Astrocyte (in vitro differentiated cells and primary cell): ENCODE data around the gene MPV17L2. TPM values are rescaled to one million over a fixed set of nuclear protein-coding genes. Genes with fewer than 3 reads are reported as not detected.

Experiments used
- DNase-seq: peaks from one replicate; pipeline ENCODE4 v3.0.0-alpha.2; 2010; ENCODE audit warnings: low read depth
- FAIRE-seq: peaks from 2 replicates; lab custom pipeline; 2011; peaks lifted over from hg19 to GRCh38; lab: Jason Lieb, UNC
- H2AFZ ChIP-seq: 2 replicates; pipeline ENCODE4 v1.6.0; 2012; ENCODE audit warnings: low read depth, low read length, inconsistent platforms
- H3K27ac ChIP-seq: 2 replicates; pipeline ENCODE4 v1.5.1; 2011; ENCODE audit warnings: low read depth, low read length, inconsistent platforms
- H3K27me3 ChIP-seq: 2 replicates; pipeline ENCODE4 v1.6.0; 2011; ENCODE audit warnings: low read length, inconsistent platforms; ENCODE audit not compliant: insufficient read depth
- H3K36me3 ChIP-seq: 2 replicates; pipeline ENCODE4 v1.5.1; 2011; ENCODE audit warnings: low read length, inconsistent platforms; ENCODE audit not compliant: insufficient read depth
- H3K4me1 ChIP-seq: 2 replicates; pipeline ENCODE4 v1.5.1; 2011; ENCODE audit warnings: low read length, inconsistent platforms; ENCODE audit not compliant: insufficient read depth
- H3K4me2 ChIP-seq: 2 replicates; pipeline ENCODE4 v1.6.0; 2012; ENCODE audit warnings: low read length, inconsistent platforms
- H3K4me3 ChIP-seq: 2 replicates; pipeline ENCODE4 v1.5.1; 2011; ENCODE audit warnings: low read depth, mild to moderate bottlenecking, low read length, inconsistent platforms; ENCODE audit not compliant: insufficient read depth
- H3K79me2 ChIP-seq: 2 replicates; pipeline ENCODE4 v1.6.0; 2012; ENCODE audit warnings: mild to moderate bottlenecking, low read length, inconsistent platforms; ENCODE audit not compliant: insufficient read depth
- H3K9ac ChIP-seq: 2 replicates; pipeline ENCODE4 v1.6.0; 2012; ENCODE audit warnings: mild to moderate bottlenecking, low read length, inconsistent platforms
- H3K9me3 ChIP-seq: 2 replicates; pipeline ENCODE4 v1.5.1; 2012; ENCODE audit warnings: low read depth, mild to moderate bottlenecking, low read length, inconsistent platforms; ENCODE audit not compliant: insufficient read depth
- H4K20me1 ChIP-seq: 2 replicates; pipeline ENCODE4 v1.6.0; 2012; ENCODE audit warnings: low read length, inconsistent platforms; ENCODE audit not compliant: insufficient read depth
- H3K27ac Mint-ChIP-seq: one replicate; pipeline ENCODE4 v1.8.0; 2021; ENCODE audit warnings: mild to moderate bottlenecking, mixed read lengths; ENCODE audit not compliant: unreplicated experiment
- H3K27me3 Mint-ChIP-seq: one replicate; pipeline ENCODE4 v1.8.0; 2021; ENCODE audit warnings: low read depth, mixed read lengths; ENCODE audit not compliant: unreplicated experiment
- H3K36me3 Mint-ChIP-seq: one replicate; pipeline ENCODE4 v1.8.0; 2021; ENCODE audit warnings: low read depth, mixed read lengths; ENCODE audit not compliant: unreplicated experiment
- H3K4me1 Mint-ChIP-seq: one replicate; pipeline ENCODE4 v1.8.0; 2021; ENCODE audit warnings: low read depth, mixed read lengths; ENCODE audit not compliant: unreplicated experiment
- H3K4me3 Mint-ChIP-seq: one replicate; pipeline ENCODE4 v1.8.0; 2021; ENCODE audit warnings: mild to moderate bottlenecking, moderate library complexity, mixed read lengths; ENCODE audit not compliant: unreplicated experiment
- H3K9me3 Mint-ChIP-seq: one replicate; pipeline ENCODE4 v1.8.0; 2021; ENCODE audit warnings: mild to moderate bottlenecking, mixed read lengths; ENCODE audit not compliant: unreplicated experiment
- CTCF ChIP-seq: IDR thresholded peaks from 2 replicates; pipeline ENCODE4 v1.5.1; 2011; ENCODE audit warnings: low read depth, mild to moderate bottlenecking, inconsistent platforms, low read length, moderate library complexity; ENCODE audit not compliant: insufficient read depth
- EZH2 ChIP-seq: IDR thresholded peaks from 2 replicates; pipeline ENCODE4 v1.6.1; 2012; ENCODE audit warnings: mild to moderate bottlenecking, low read length, inconsistent platforms; ENCODE audit not compliant: insufficient read depth
- total RNA-seq: library from RNA; stranded (reverse); gene quantifications from 2 replicates; pipeline ENCODE4 v1.2.1, GENCODE V29; 2021

MPV17L2 gene
- total RNA-seq, 1 donor from 2014 or later: 21.8 TPM

DNA sequence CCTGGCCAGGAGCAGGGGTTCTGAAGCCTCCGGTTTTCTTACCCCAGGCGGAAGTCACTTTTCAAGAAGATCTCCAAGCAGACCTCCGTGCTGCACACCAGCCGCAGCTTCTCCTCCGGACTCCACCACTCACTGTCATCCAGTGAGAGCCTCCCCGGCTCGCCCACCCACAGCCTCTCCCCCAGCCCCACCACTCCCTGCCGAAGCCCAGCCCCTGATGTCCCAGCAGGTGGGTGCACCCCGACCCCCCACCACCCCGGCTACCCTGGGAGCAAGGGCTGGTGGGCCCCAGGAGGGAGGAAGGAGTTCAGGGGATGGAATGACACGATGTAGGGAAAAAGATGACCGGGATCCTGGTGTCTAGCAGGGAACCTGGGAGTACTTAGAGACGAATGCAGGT is 45.6 kb upstream of the MPV17L2 start:
- Histone ChIP-seq H3K79me2 (no peaks in the 10 kb centered on the region), H3K36me3 (no peaks in the 10 kb centered on the region), H3K4me2 (no peak overlapping the region), H3K27ac (no peak overlapping the region), H3K9me3 (no peaks in the 10 kb centered on the region), H3K9ac (no peak overlapping the region), H3K4me3 (no peak overlapping the region), H3K4me1 (peaks cover 3% of the 10 kb centered on the region), H2AFZ (no peak overlapping the region), H3K27me3 (no peaks in the 10 kb centered on the region), H4K20me1 (no peaks in the 10 kb centered on the region)
- no peaks in the 10 kb centered on the region for H3K27me3 Mint-ChIP-seq
- H3K36me3 Mint-ChIP-seq: peaks cover 17% of the 10 kb centered on the region
- no peak overlapping the region for H3K27ac Mint-ChIP-seq
- no peak overlapping the region for H3K4me3 Mint-ChIP-seq
- no peaks in the 10 kb centered on the region for H3K9me3 Mint-ChIP-seq
- no peak for DNase-seq
- no peaks in the 10 kb centered on the region for H3K4me1 Mint-ChIP-seq
- no peak for FAIRE-seq
- TF ChIP-seq CTCF (no peak), EZH2 (no peak)

GRCh38 chr19:18149596-18149975 is 43.4 kb upstream of the MPV17L2 start:
- Histone ChIP-seq H3K27ac (no peak overlapping the region), H3K79me2 (peaks cover 14% of the 10 kb centered on the region), H3K36me3 (no peaks in the 10 kb centered on the region), H3K9me3 (no peaks in the 10 kb centered on the region), H3K9ac (no peak overlapping the region), H3K4me3 (no peak overlapping the region), H2AFZ (no peak overlapping the region), H3K4me2 (no peak overlapping the region), H3K27me3 (no peaks in the 10 kb centered on the region), H4K20me1 (peaks cover 10% of the 10 kb centered on the region), H3K4me1 (peaks cover 12% of the 10 kb centered on the region)
- Mint-ChIP-seq H3K4me1 (peaks cover 3% of the 10 kb centered on the region), H3K27me3 (no peaks in the 10 kb centered on the region), H3K9me3 (no peaks in the 10 kb centered on the region), H3K27ac (no peak overlapping the region), H3K36me3 (peaks cover 14% of the 10 kb centered on the region), H3K4me3 (no peak overlapping the region)
- no peak for TF ChIP-seq CTCF
- no peak for TF ChIP-seq EZH2
- FAIRE-seq (no peak), DNase-seq (no peak)

GRCh38 chr19:18150776-18151624 is 42.0 kb upstream of the MPV17L2 start:
- no peak for FAIRE-seq
- H3K36me3 ChIP-seq: no peaks in the 10 kb centered on the region
- no peaks in the 10 kb centered on the region for H3K27me3 ChIP-seq
- H3K9ac ChIP-seq: peak overlapping the region; percentile 97
- no peak overlapping the region for H3K27ac ChIP-seq
- peaks cover 19% of the 10 kb centered on the region for H4K20me1 ChIP-seq
- H2AFZ ChIP-seq: no peak overlapping the region
- peak overlapping the region; percentile 94 for H3K4me2 ChIP-seq
- H3K27me3 Mint-ChIP-seq: no peaks in the 10 kb centered on the region
- no peak for DNase-seq
- H3K9me3 ChIP-seq: no peaks in the 10 kb centered on the region
- peak overlapping the region; percentile 66 for H3K4me3 Mint-ChIP-seq
- H3K36me3 Mint-ChIP-seq: peaks cover 7% of the 10 kb centered on the region
- no peak overlapping the region for H3K27ac Mint-ChIP-seq
- H3K4me1 Mint-ChIP-seq: peaks cover 3% of the 10 kb centered on the region
- H3K4me1 ChIP-seq: peaks cover 12% of the 10 kb centered on the region
- H3K4me3 ChIP-seq: no peak overlapping the region
- no peak for TF ChIP-seq EZH2
- no peak for TF ChIP-seq CTCF
- H3K9me3 Mint-ChIP-seq: no peaks in the 10 kb centered on the region
- H3K79me2 ChIP-seq: peaks cover 20% of the 10 kb centered on the region
